Measurements from ENCODE around the gene HCFC2. TPM values are rescaled to one million over a fixed set of nuclear protein-coding genes. Genes with fewer than 3 reads are reported as not detected.

HCFC2 gene
- polyA plus RNA-seq, 1 of the 3 experiments (the other 2 are of a cell fraction), result 5.2 TPM

DNA sequence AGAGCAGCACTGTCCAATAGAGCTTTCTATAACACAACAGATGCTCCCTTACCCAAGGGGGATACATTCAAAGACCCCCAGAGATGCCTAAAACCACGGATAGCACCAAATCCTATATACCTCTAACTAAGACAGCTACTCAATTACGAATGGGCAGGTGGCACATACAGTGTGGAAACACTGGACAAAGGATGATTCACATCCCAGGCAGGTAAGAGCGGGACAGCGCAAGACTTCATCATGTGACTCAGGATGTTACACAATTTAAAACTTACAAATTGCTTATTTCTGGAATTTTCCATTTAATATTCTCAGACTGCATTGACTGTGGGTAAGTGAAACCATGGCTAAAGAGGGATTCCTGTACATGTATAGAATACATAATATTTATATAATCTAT lies 5.5 kb upstream of the HCFC2 start:
- H3K4me3 ChIP-seq (ENCODE audit: low read depth in 2 of 2, low read length in 1 of 2), result no peak overlapping the region
- no peak for DNase-seq
- WGBS (ENCODE audit: low lambda C conversion rate), result 74% methylated on average over 4 of the region's 4 CpGs
- H3K4me1 ChIP-seq (ENCODE audit: control insufficient read depth in 1 of 2, insufficient read depth in 2 of 2, low read depth in 1 of 2, low read length in 1 of 2), result peaks cover 0 to 28% of the 10 kb centered on the region in 2 experiments; a peak in 2 of 4 replicates
- no peaks in the 10 kb centered on the region for H3K27me3 ChIP-seq (ENCODE audit: insufficient read depth)
- H4K20me1 ChIP-seq (ENCODE audit: insufficient read depth), result no peaks in the 10 kb centered on the region
- H2AFZ ChIP-seq (ENCODE audit: low read depth), result no peak overlapping the region
- H3F3A ChIP-seq (replicated peaks; ENCODE audit: insufficient read depth), result peaks cover 4% of the 10 kb centered on the region
- TF ChIP-seq EP300 (IDR thresholded peaks at IDR 0.05; ENCODE audit: borderline replicate concordance in 1 of 2, low read depth in 1 of 2, low read length in 1 of 2), result no peak
- TF ChIP-seq SIN3A (IDR thresholded peaks at IDR 0.05; ENCODE audit: borderline replicate concordance, low read depth, low read length), result no peak
- no peak for TF ChIP-seq CHD2 (IDR thresholded peaks at IDR 0.05; ENCODE audit: low read length, partially characterized antibody)
- TF ChIP-seq YY1 (IDR thresholded peaks at IDR 0.05; ENCODE audit: low read depth), result no peak
- no peak for TF ChIP-seq EZH2phosphoT487 (IDR thresholded peaks at IDR 0.05; ENCODE audit: borderline replicate concordance, low read depth)
- no peak for TF ChIP-seq USF1 (IDR thresholded peaks at IDR 0.05; ENCODE audit: borderline replicate concordance, low read depth)
- ChIA-PET POLR2A (no interaction called here), CTCF (interaction anchor here (0.6 to 2.7 kb wide), 4 partner anchors 50 to 323 kb away, joined by 3 to 11 read pairs (median 4); no protein-coding TSS in a partner anchor)
- H3K36me3 ChIP-seq (replicated peaks in 1 of 2; ENCODE audit: control insufficient read depth in 1 of 2, insufficient read depth in 2 of 2, low read length in 1 of 2), result no peaks in the 10 kb centered on the region
- H3K4me2 ChIP-seq, result no peak overlapping the region
- H3K9ac ChIP-seq, result no peak overlapping the region
- H3K79me2 ChIP-seq (ENCODE audit: insufficient read depth), result no peaks in the 10 kb centered on the region; the same call in 1 of the 2 replicates
- no peaks in the 10 kb centered on the region for H3K9me2 ChIP-seq
- H3K9me3 ChIP-seq, result no peaks in the 10 kb centered on the region
- no peak overlapping the region for H3K27ac ChIP-seq (ENCODE audit: low read depth in 2 of 2, low read length in 1 of 2)

DNA sequence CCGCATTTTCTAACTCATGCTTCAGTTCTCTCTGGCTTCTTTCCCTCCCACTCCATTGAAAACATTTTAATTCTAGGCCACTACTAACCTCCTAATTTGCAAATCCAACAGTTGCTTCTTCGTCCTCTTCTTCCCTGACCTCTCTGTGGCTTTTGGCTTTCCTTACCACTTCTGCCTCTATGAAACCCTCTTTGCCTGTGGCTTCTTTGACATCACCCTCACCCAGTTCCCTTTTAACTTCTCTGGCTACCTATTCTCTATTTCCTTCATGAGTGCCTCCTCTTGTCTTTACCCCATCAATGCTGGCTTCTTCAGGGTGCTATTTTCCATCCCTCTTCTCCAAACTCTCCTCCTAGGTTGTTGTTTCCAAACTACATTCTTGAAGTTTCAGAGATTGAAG lies 4.4 kb upstream of the HCFC2 start:
- no peaks in the 10 kb centered on the region for H3K36me3 ChIP-seq (replicated peaks in 1 of 2; ENCODE audit: control insufficient read depth in 1 of 2, insufficient read depth in 2 of 2, low read length in 1 of 2)

More for the DNA sequence above, 4.4 kb upstream of the HCFC2 start:
- H3K79me2 ChIP-seq (ENCODE audit: insufficient read depth), result peaks cover 6% of the 10 kb centered on the region
- ChIA-PET CTCF (interaction anchor here (0.7 to 2.7 kb wide), 2 partner anchors 49 to 62 kb away, joined by 3 to 11 read pairs; no protein-coding TSS in a partner anchor), POLR2A (no interaction called here)
- TF ChIP-seq ZBTB33 (IDR thresholded peaks at IDR 0.05; ENCODE audit: borderline replicate concordance, low read depth) (no peak), MXI1 (IDR thresholded peaks at IDR 0.05; ENCODE audit: low read depth, low read length) (no peak), MAX (IDR thresholded peaks at IDR 0.05; ENCODE audit: low read depth) (no peak), NFIC (IDR thresholded peaks at IDR 0.05; ENCODE audit: borderline replicate concordance) (no peak), FOXM1 (IDR thresholded peaks at IDR 0.05; ENCODE audit: low read depth) (no peak), ELF1 (IDR thresholded peaks at IDR 0.05) (no peak), REST (IDR thresholded peaks at IDR 0.05; ENCODE audit: low read depth, low read length) (no peak), NRF1 (IDR thresholded peaks at IDR 0.05; ENCODE audit: low read depth, low read length) (no peak), RAD21 (IDR thresholded peaks at IDR 0.05; ENCODE audit: low read length) (no peak), GABPA (IDR thresholded peaks at IDR 0.05; ENCODE audit: low read depth) (no peak), YY1 (IDR thresholded peaks at IDR 0.05; ENCODE audit: low read depth) (no peak), FOSL2 (IDR thresholded peaks at IDR 0.05; ENCODE audit: borderline replicate concordance, low read depth) (no peak), SMC3 (IDR thresholded peaks at IDR 0.05; ENCODE audit: low read depth, low read length) (no peak), RCOR1 (IDR thresholded peaks at IDR 0.05; ENCODE audit: low read length) (no peak)
- TF ChIP-seq, protein P1, sequence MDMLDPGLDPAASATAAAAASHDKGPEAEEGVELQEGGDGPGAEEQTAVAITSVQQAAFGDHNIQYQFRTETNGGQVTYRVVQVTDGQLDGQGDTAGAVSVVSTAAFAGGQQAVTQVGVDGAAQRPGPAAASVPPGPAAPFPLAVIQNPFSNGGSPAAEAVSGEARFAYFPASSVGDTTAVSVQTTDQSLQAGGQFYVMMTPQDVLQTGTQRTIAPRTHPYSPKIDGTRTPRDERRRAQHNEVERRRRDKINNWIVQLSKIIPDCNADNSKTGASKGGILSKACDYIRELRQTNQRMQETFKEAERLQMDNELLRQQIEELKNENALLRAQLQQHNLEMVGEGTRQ (IDR thresholded peaks at IDR 0.05; ENCODE audit: borderline replicate concordance, low read depth, low read length), result no peak
- no peak for DNase-seq
- H3K27ac ChIP-seq (ENCODE audit: low read depth in 2 of 2, low read length in 1 of 2), result no peak overlapping the region
- no peaks in the 10 kb centered on the region for H4K20me1 ChIP-seq (ENCODE audit: insufficient read depth)
- H3K9ac ChIP-seq, result no peak overlapping the region
- H3K9me2 ChIP-seq, result no peaks in the 10 kb centered on the region
- peaks cover 0 to 23% of the 10 kb centered on the region in 2 experiments; a peak in 2 of 4 replicates for H3K4me1 ChIP-seq (ENCODE audit: control insufficient read depth in 1 of 2, insufficient read depth in 2 of 2, low read depth in 1 of 2, low read length in 1 of 2)
- peaks cover 4% of the 10 kb centered on the region for H3F3A ChIP-seq (replicated peaks; ENCODE audit: insufficient read depth)
- H3K4me2 ChIP-seq, result no peak overlapping the region
- H3K9me3 ChIP-seq, result no peaks in the 10 kb centered on the region
- no peak overlapping the region for H3K4me3 ChIP-seq (ENCODE audit: low read depth in 2 of 2, low read length in 1 of 2)
- WGBS (ENCODE audit: low lambda C conversion rate), result 82% methylated on average over 2 of the region's 2 CpGs
- no peaks in the 10 kb centered on the region for H3K27me3 ChIP-seq (ENCODE audit: insufficient read depth)
- no peak overlapping the region for H2AFZ ChIP-seq (ENCODE audit: low read depth)
